HG02938 (cell line): ENCODE data around the gene SPTBN5.
"Not testable (repeated sequence)": the region's sequence is repeated elsewhere in the genome, so short reads cannot be mapped to it uniquely, and the experiment has no call there.

Experiments used
- ATAC-seq: cut with Tn5 transposase; IDR thresholded peaks from one replicate; pipeline ENCODE4 v1.9.1; 2021; ENCODE audit warnings: mild to moderate bottlenecking, moderate library complexity; ENCODE audit not compliant: unreplicated experiment

The SPTBN5 gene

DNA sequence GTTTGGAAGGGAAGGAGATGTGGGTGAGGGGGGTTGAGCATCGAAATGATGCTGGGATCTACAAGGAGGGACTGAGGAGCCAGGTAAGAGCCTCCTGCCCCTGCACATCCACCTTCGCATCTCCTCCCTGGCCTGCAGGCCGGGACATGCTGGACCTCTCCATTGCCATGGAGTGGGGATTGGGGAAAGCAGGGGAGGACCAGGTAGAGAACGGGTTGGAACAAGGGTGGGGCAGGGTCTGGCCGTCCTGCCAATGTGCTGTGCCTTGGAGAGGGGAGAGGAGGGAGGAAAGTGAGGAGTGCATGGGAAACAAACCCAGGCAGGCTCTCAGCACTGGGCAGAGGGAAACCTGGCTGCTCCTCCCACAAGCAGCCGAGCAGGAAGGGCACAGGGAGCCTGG, 44.6 kb downstream of the SPTBN5 start:
- ATAC-seq: no peak

DNA sequence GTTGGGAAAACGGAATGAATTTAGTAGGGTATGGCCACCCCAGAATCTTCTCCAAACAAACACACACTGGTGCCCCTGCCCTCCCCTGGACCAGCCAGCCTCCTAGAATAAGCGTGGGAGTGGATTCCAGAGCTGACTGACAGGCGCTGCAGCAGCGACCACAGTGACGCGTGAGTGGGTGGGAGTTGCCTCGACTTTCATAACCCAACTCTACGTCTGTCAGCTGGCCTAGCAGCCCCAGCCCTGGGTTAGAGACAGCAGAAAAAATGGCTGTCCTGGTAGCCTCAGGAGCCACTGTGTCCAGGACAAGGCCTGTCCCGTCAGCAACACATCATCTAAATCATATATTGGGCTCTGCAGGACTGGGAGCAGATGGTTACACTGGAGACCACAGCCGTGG, 45.2 kb downstream of the SPTBN5 start:
- no peak for ATAC-seq

- ATAC-seq: no peak
These were observed 45.9 kb downstream of the SPTBN5 start for GRCh38 chr15:41847981-41848380.

DNA sequence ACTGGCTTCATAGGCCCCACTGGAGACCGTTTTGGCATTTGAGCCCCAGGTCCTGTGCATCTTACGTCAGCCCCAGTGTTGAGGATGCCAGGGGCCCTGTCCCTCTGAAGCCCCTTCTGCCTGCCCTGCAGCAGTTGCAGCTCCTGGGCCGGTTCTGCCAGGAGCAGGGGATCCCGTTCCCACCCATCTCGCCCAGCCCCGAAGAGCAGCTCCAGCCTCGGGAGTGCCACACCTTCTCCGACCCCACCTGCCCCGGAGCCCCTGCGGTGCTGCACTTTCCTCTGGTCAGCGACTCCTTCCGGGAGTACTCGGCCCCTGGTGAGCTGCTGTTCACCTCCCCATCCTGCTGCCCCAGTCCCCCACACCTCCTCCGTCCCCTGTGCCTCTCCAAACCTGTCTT, 46.6 kb downstream of the SPTBN5 start:
- no peak for ATAC-seq

GRCh38 chr15:41844814-41845213, 49.0 kb downstream of the SPTBN5 start:
- ATAC-seq: no peak

DNA sequence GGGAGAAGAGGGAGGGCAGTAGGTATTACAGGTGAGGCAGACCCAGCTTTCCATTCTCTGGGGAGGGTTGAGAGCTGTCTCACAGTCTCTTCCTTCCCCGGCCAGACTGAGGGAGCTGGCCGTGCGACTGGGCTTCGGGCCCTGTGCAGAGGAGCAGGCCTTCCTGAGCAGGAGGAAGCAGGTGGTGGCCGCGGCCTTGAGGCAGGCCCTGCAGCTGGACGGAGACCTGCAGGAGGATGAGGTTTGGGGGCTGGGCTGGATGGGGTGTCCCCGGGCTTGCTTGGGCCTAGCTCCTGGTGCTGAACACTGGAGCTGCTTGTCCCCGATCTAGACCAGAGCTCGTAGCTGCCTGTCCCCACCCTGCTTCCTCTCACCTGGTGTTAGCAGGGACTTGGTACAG, 50.3 kb downstream of the SPTBN5 start:
- no peak for ATAC-seq

DNA sequence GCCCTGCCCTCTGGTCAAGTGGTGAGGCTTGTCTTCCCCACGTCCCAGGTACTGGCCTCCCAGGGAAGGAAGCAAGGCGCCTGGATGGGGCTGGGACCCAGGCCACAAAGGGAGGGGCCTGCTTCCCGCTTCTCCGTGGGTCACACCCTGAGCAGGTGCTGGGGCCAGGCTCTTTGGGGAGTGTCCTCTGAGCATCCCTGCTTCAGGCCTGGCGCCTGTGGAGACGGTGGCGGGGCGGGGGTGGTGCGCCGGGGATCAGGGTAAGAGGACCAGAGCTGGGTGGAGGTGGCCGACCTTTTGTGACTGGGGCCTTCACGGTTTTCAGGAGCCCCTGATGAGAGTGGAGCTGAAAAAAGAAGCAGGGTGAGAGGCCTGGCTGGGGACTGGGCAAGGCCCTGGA, 51.6 kb downstream of the SPTBN5 start:
- no peak for ATAC-seq

DNA sequence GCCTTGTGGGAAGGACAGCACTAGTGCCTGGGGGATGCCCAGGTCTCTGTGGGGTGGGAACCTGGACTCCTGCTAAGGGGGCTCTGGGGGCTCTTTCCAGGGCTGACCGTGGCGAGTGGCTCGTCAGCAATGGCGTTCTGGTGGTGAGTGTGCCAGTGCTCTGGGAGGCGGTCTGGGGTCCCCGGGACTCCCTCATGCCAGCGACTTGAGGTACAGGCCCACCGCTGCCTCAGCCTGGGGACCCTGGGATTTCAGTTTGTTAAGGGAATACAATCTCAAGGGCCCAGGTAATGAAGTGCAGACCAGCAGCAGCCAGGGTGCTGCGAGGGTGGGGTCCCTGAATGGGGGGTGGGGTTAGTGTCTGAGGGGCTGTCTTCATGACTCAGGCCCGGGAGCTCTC, 52.7 kb downstream of the SPTBN5 start:
- ATAC-seq: no peak

DNA sequence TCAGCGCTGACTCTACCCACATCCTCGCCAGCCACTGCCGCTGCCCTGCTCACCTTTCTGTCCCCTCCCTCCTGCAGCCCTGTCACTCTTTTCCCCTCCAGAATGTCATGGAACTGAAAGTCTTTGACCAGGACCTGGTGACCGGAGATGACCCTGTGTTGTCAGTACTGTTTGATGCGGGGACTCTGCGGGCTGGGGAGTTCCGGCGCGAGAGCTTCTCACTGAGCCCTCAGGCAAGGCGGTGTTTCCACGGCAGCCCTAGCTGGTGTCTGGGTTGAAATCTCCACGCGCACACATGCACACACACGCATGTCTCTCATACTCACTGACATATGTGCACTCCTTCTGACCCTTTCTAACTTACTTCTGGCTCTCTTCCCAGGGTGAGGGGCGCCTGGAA, 53.2 kb downstream of the SPTBN5 start:
- ATAC-seq: no peak

- ATAC-seq: no peak
These were observed 53.9 kb downstream of the SPTBN5 start for GRCh38 chr15:41839781-41840491.

GRCh38 chr15:41838400-41838897, 55.4 kb downstream of the SPTBN5 start, which contains the start of gene PLA2G4B:
TSS of gene PLA2G4B (plus strand) at chr15:41838847. CDS start at chr15:41838914, 67 bp downstream.
- ATAC-seq: no peak

- ATAC-seq: no peak
These were observed 57.0 kb downstream of the SPTBN5 start for GRCh38 chr15:41836713-41837454.

- ATAC-seq: no peak
These were observed 57.8 kb downstream of the SPTBN5 start for GRCh38 chr15:41836073-41836472.

- ATAC-seq: no peak
These were observed 59.8 kb downstream of the SPTBN5 start for GRCh38 chr15:41834096-41834495.

DNA sequence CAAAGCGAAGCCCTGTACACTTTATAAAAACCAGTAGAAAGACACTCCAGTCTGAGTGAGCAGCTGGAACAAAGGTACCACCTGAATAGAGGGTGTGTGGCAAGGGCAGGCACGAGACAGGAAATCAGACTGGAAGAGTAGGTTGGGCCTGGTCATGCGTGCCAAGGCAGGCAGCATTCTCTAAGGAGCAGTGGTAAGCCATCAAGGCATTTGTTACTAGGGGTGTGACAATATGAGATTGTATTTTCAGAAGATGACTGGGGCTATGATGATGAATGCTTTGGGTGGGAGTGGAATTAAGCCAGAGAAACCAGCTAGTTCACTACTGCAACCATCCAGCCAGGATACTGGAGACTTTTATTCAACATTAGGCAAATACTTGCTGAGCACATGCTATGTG, 61.0 kb downstream of the SPTBN5 start:
- no peak for ATAC-seq

GRCh38 chr15:41832208-41832607, 61.6 kb downstream of the SPTBN5 start:
- no peak for ATAC-seq

DNA sequence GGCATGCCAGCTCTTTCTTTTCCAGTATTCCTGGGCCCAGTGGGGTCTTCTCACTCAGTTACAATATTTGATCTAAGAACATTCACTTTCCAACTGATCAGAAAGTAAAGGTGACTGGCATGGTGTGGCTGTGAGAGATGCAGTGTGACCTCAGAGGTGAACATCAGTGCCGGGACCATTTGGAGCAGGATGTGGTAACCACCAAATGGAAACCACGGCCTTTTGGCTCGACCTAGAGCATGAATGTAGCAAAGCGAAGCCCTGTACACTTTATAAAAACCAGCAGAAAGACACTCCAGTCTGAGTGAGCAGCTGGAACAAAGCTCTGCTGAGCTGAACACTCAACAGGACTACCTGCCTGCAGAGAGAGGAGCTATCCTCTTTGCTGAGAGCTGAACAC, 62.6 kb downstream of the SPTBN5 start:
- ATAC-seq: not testable (repeated sequence)

GRCh38 chr15:41829959-41830646, 63.8 kb downstream of the SPTBN5 start:
- ATAC-seq: no peak

DNA sequence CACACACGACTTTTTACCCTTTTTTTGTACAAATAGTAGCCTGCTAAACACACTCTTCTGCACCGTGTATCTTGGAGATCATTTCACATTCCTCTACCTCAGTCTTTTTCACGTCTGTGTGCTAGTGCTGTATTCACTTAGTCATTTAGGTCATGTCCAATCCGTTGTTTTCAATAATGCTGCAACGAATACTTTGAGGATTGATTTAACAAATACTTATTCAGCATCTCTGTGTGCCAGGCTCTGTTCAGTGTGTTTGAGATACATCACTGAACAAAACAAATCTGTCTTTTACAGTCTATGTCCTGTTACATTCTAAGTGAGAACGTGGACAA, 65.1 kb downstream of the SPTBN5 start:
- ATAC-seq: no peak

DNA sequence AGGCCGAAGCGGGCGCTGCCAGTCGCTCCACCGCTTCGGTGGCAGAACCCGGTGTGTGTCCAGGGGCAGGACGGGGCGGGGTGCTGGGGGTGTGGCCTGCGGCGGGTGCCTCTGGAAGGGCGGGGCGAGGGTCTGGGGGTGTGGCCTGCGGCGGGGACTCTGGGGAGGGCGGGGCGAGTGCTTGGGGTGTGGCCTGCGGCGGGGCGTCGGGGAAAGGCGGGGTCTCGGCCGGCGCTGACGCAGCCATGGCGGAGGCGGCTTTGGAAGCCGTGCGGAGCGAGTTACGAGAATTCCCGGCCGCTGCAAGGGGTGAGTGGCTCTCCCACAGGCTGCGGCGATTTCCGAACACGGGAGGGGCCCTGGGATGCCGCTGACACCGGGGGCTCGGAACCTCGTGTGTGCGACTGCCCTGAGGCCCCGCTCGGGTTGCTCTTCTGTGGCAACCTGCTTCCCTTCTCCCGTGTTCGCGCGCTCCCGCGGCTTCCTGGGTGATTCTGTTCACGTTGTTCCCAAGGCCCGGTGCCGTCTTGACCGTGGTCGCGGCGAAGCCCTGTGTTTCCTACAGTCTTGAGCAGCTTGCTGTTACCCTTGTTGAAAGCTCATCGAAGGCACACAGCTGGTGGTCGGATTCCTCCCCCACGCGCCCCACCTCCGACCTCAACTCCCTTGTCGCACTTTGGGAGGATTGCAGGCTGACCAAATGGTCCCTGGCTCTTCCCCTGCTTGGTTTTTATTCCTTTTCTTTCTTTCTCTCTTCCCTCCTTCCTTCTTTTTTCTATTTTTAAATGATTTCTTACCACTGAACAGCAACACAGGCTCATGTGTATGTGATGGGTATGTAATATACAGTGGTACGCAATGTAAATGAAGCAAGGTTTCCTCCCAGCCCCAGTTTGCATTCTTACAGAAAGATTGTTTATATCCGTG, 65.7 kb downstream of the SPTBN5 start, which contains the start of gene JMJD7:
Gene JMJD7, plus strand, starts transcription at position 213 of the 927 bp plus-strand sequence. Its CDS starts 33 bp downstream, at position 246.
- ATAC-seq: peak; percentile 55
